ENCODE measurements around the gene DEFB108B.
"Not testable (repeated sequence)": the region's sequence is repeated elsewhere in the genome, so short reads cannot be mapped to it uniquely, and the experiment has no call there.

Gene DEFB108B

GRCh38 chr11:71821539-71821938 is 11.5 kb upstream of the DEFB108B start:
- not testable (repeated sequence) for DNase-seq

GRCh38 chr11:71829247-71829646 is 3.8 kb upstream of the DEFB108B start:
- not testable (repeated sequence) for DNase-seq

- not testable (repeated sequence) for DNase-seq
These were observed 3.3 kb upstream of the DEFB108B start for GRCh38 chr11:71829686-71830085.

- DNase-seq: not testable (repeated sequence)
These were observed 9.7 kb downstream of the DEFB108B start for GRCh38 chr11:71842720-71843119.

- not testable (repeated sequence) for DNase-seq
These were observed 10.4 kb downstream of the DEFB108B start for GRCh38 chr11:71843355-71843754.

- no peak for DNase-seq
These were observed 10.9 kb downstream of the DEFB108B start for GRCh38 chr11:71843858-71844257.

GRCh38 chr11:71853895-71854294 is 20.9 kb downstream of the DEFB108B start:
- DNase-seq: not testable (repeated sequence)

GRCh38 chr11:71855880-71856279 is 22.9 kb downstream of the DEFB108B start:
- not testable (repeated sequence) for DNase-seq

GRCh38 chr11:71860835-71861234 is 27.8 kb downstream of the DEFB108B start:
- DNase-seq: not testable (repeated sequence)

GRCh38 chr11:71863978-71864627 is 31.1 kb downstream of the DEFB108B start:
- DNase-seq: peak; percentile 13

- DNase-seq: not testable (repeated sequence)
These were observed 34.2 kb downstream of the DEFB108B start for GRCh38 chr11:71867209-71867608.

GRCh38 chr11:71869931-71870330 is 36.9 kb downstream of the DEFB108B start:
- DNase-seq: not testable (repeated sequence)

- DNase-seq: not testable (repeated sequence)
These were observed 37.7 kb downstream of the DEFB108B start for GRCh38 chr11:71870661-71871060.

GRCh38 chr11:71876262-71876661 is 43.3 kb downstream of the DEFB108B start:
- DNase-seq: not testable (repeated sequence)

- not testable (repeated sequence) for DNase-seq
These were observed 45.1 kb downstream of the DEFB108B start, which contains the start of gene DEFB131B for GRCh38 chr11:71878059-71878458. Gene DEFB131B (plus strand): TSS chr11:71878453. CDS start chr11:71878453, 0 bp downstream.

GRCh38 chr11:71885806-71886205 is 52.8 kb downstream of the DEFB108B start:
- DNase-seq: not testable (repeated sequence)

All from NCI-H1092 treated with DMSO at 0.1 percent for 48 hours (cell line).